ENCODE data around the gene PNPLA1.
A peak's percentile ranks its signal among the peaks of the same experiment; 100 is the strongest.

The PNPLA1 gene

GRCh38 chr6:36327919-36328236, 58.0 kb downstream of the PNPLA1 start (continued):
- TF ChIP-seq ZNF26 (tag by site-specific recombination; IDR thresholded peaks at IDR 0.05) = no peak
- no peak for TF ChIP-seq ZNF658 (tag by site-specific recombination; IDR thresholded peaks at IDR 0.05)
- TF ChIP-seq ZBTB6 (tag by site-specific recombination; IDR thresholded peaks at IDR 0.05) = no peak
- no peak for TF ChIP-seq PRDM2 (tag by site-specific recombination; IDR thresholded peaks at IDR 0.05; ENCODE audit: borderline replicate concordance)
- TF ChIP-seq ZNF701 (tag by site-specific recombination; IDR thresholded peaks at IDR 0.05) = no peak
- no peak for TF ChIP-seq ZNF624 (tag by site-specific recombination; IDR thresholded peaks at IDR 0.05)

- no peaks in the 10 kb centered on the region for H3K4me1 ChIP-seq (ENCODE audit: control insufficient read depth, insufficient read depth, low read length)
- no peaks in the 10 kb centered on the region for H3K9me3 ChIP-seq (ENCODE audit: control insufficient read depth, insufficient read depth, low read depth, low read length)
- no peaks in the 10 kb centered on the region for H3K36me3 ChIP-seq (ENCODE audit: control insufficient read depth in 2 of 2, insufficient read depth in 1 of 2, low read length in 2 of 2)
- CTCF ChIA-PET = interaction anchor here (0.7 to 6.3 kb wide), 5 partner anchors 12 to 168 kb away, joined by 3 to 40 read pairs (median 4); no protein-coding TSS in a partner anchor
- POLR2A ChIA-PET = no interaction called here
- no peak overlapping the region for H3K27ac ChIP-seq (ENCODE audit: extremely low read depth, low read depth, low read length)
- no peak overlapping the region for H3K4me3 ChIP-seq (ENCODE audit: low read depth, low read length)
- peak; percentile 94 for TF ChIP-seq SCRT2 (tag by site-specific recombination; IDR thresholded peaks at IDR 0.05)
- TF ChIP-seq SCRT1 (tag by site-specific recombination; IDR thresholded peaks at IDR 0.05; ENCODE audit: borderline replicate concordance) = peak; percentile 76
- no peak for TF ChIP-seq ZSCAN30 (tag by site-specific recombination; IDR thresholded peaks at IDR 0.05)
Observed at GRCh38 chr6:36328600-36328999, 58.7 kb downstream of the PNPLA1 start.

GRCh38 chr6:36329798-36330291, 60.0 kb downstream of the PNPLA1 start:
- Histone ChIP-seq H3K27ac (ENCODE audit: extremely low read depth, low read depth, low read length) (no peak overlapping the region), H3K4me3 (ENCODE audit: low read depth, low read length) (no peak overlapping the region), H3K36me3 (ENCODE audit: control insufficient read depth in 2 of 2, insufficient read depth in 1 of 2, low read length in 2 of 2) (no peaks in the 10 kb centered on the region), H3K9me3 (ENCODE audit: control insufficient read depth, insufficient read depth, low read depth, low read length) (no peaks in the 10 kb centered on the region), H3K4me1 (ENCODE audit: control insufficient read depth, insufficient read depth, low read length) (peaks cover 3% of the 10 kb centered on the region)
- TF ChIP-seq ATF2 (tag by site-specific recombination; IDR thresholded peaks at IDR 0.05; ENCODE audit: low read depth) (no peak), PRDM1 (tag by site-specific recombination; IDR thresholded peaks at IDR 0.05) (0 out of 2 replicates have a peak, but pooled peaks have one; percentile 16), ZNF544 (tag by site-specific recombination; IDR thresholded peaks at IDR 0.05) (no peak), ZNF366 (tag by site-specific recombination; conservative IDR thresholded peaks at IDR 0.05) (peak; percentile 81), ELK4 (IDR thresholded peaks at IDR 0.05; ENCODE audit: borderline replicate concordance, low read depth, low read length) (no peak), SP7 (tag by site-specific recombination; IDR thresholded peaks at IDR 0.05) (no peak), ZNF623 (tag by site-specific recombination; IDR thresholded peaks at IDR 0.05) (no peak)
- ChIA-PET POLR2A (no interaction called here), CTCF (interaction anchor here (0.6 to 1.5 kb wide), 3 partner anchors 27 to 401 kb away, joined by 4 read pairs; no protein-coding TSS in a partner anchor)

Data from HEK293 (cell line).